HepG2 (cell line): ENCODE data around the gene TRIM7. TPM values are rescaled to one million over a fixed set of nuclear protein-coding genes. Genes with fewer than 3 reads are reported as not detected.
A peak's percentile ranks its signal among the peaks of the same experiment; 100 is the strongest.

Source experiments
- AGO1 ChIP-seq: fragments of 200-400 bp; formaldehyde crosslinking; IDR thresholded peaks from 2 replicates; pipeline ENCODE4 v1.6.1; 2017; ENCODE audit warnings: mild to moderate bottlenecking, low read depth, low read length, moderate library complexity; ENCODE audit not compliant: poor library complexity, severe bottlenecking
- MLLT10 ChIP-seq: sonication (generic); formaldehyde crosslinking; IDR thresholded peaks from 2 replicates; pipeline ENCODE4 v1.4.0; 2020; ENCODE audit warnings: missing genetic modification reagents
- MTA1 ChIP-seq: sonication (generic); formaldehyde crosslinking; IDR thresholded peaks from 2 replicates; pipeline ENCODE4 v1.4.0; 2020; ENCODE audit warnings: missing genetic modification reagents, mild to moderate bottlenecking, borderline replicate concordance
- PAWR ChIP-seq: sonication (generic); formaldehyde crosslinking; IDR thresholded peaks from 2 replicates; pipeline ENCODE4 v1.4.0; 2020; ENCODE audit warnings: missing genetic modification reagents, mild to moderate bottlenecking, borderline replicate concordance
- PCBP1 ChIP-seq: fragments of 200-400 bp; formaldehyde crosslinking; IDR thresholded peaks from 2 replicates; pipeline ENCODE4 v1.6.1; 2017; ENCODE audit warnings: mild to moderate bottlenecking, low read depth, low read length, borderline replicate concordance
- POLR2AphosphoS5 ChIP-seq: IDR thresholded peaks from 2 replicates; pipeline ENCODE4 v1.6.1; 2012; ENCODE audit warnings: low read depth, low read length
- REXO4 ChIP-seq: sonication (generic); formaldehyde crosslinking; IDR thresholded peaks from 2 replicates; pipeline ENCODE4 v1.8.0; 2022; ENCODE audit warnings: missing genetic modification reagents, mild to moderate bottlenecking, borderline replicate concordance
- SP2 ChIP-seq: sonication (generic); formaldehyde crosslinking; IDR thresholded peaks from 2 replicates; pipeline ENCODE4 v1.5.1; 2020; ENCODE audit warnings: mild to moderate bottlenecking, missing genetic modification reagents
- ZMYM3 ChIP-seq: sonication (generic); formaldehyde crosslinking; IDR thresholded peaks from 2 replicates; pipeline ENCODE4 v1.5.1; 2020; ENCODE audit warnings: mild to moderate bottlenecking, missing genetic modification reagents
- ZNF670 ChIP-seq: sonication (generic); formaldehyde crosslinking; IDR thresholded peaks from 2 replicates; pipeline ENCODE4 v1.8.0; 2022; ENCODE audit warnings: mild to moderate bottlenecking, missing genetic modification reagents, borderline replicate concordance
- ZNF883 ChIP-seq: sonication (generic); formaldehyde crosslinking; IDR thresholded peaks from 2 replicates; pipeline ENCODE4 v1.5.1; 2020; ENCODE audit warnings: mild to moderate bottlenecking, missing genetic modification reagents; ENCODE audit errors: not compliant biosample characterization
- polyA plus RNA-seq, 8 experiments: library from polyadenylated mRNA; depleted of rRNA in 3 of 8; stranded (reverse) in 7 of 8; unstranded in 1 of 8; fragments of >200 nt; fragmentation: Illumina TruSeq in 4 of 8; extraction: Trizol in 4 of 8; gene quantifications; 2 replicates each; pipeline versions ENCODE4 v1.2.1 to v1.2.3, GENCODE V29; 2011 to 2016; ENCODE audit warnings: low read depth in 4 of 8, missing spikeins in 1 of 8, mixed read lengths in 1 of 8; ENCODE audit not compliant: insufficient read depth in 1 of 8
- total RNA-seq, 5 experiments: library from RNA; depleted of rRNA; stranded (reverse); fragments of >200 nt; fragmentation: Illumina TruSeq; extraction: Trizol; gene quantifications; 2 replicates each; pipeline ENCODE4 v1.2.3, GENCODE V29; 2016; ENCODE audit warnings: low read depth in 1 of 5
- TF ChIP-seq, protein P1 (sequence below): sonication (generic); formaldehyde crosslinking; IDR thresholded peaks from 2 replicates; pipeline ENCODE4 v1.4.0; 2020; ENCODE audit warnings: mild to moderate bottlenecking, missing genetic modification reagents
- TF ChIP-seq, protein P2 (sequence below): IDR thresholded peaks from 2 replicates; pipeline ENCODE4 v1.6.1; 2016
- TF ChIP-seq, protein P3 (sequence below): sonication (generic); formaldehyde crosslinking; IDR thresholded peaks from 2 replicates; pipeline ENCODE4 v1.5.0; 2020; ENCODE audit warnings: mild to moderate bottlenecking, missing genetic modification reagents, borderline replicate concordance
- TF ChIP-seq, protein P4 (sequence below): sonication (generic); formaldehyde crosslinking; IDR thresholded peaks from 2 replicates; pipeline ENCODE4 v1.4.0; 2020; ENCODE audit warnings: mild to moderate bottlenecking, low read depth, missing genetic modification reagents

TRIM7 gene
- total and polyA plus RNA-seq, 2 of the 13 experiments (the other 11 are each of a cell fraction or from before 2014, with no cell fraction given) = 0.13 TPM; not detected in 1

DNA sequence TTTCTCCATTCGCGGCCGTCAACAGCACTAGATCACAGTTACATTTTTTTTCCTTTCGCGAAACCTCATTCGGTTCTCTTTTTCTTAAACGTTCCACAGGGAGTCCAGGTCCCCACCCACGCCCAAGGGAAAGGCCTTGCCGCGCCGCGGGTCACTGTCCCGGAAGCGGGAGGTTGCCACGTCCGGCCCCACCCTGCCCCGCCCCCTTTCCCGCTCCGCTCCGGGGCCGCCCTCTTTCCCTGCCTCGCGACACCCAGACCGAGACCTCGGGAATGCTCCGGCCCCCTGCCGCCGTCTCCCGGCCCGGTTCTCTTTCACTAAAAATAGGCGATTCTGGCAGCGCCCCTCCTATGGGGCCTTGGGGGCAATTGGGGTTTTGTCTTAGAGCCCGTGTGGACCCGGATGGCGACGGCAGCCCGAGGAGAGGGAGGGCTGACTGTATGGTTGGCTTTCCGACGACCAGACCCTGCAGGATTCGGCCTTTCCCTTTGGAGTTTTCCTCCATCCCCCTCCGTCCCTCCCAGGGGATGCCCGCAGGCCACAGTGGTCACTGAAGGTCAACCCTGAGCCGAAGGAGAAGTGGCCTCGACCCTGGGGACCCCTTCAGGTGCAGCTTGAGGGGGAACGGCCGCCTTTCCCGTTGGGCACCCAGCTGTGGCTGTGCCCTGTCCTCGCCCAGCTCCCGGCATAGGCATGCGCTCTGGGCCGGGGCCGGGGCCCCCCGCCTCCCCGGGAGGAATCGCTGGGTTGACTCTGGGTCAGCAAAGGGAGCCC is 41.5 kb upstream of the TRIM7 start (continued):
- TF ChIP-seq REXO4 (CRISPR knock-in tag) (no peak), MTA1 (CRISPR knock-in tag) (no peak), SP2 (peak; percentile 38; the same call in 1 of the 2 replicates), ZMYM3 (no peak), PCBP1 (0 out of 2 replicates have a peak, but pooled peaks have one; percentile 67), MLLT10 (no peak), PAWR (CRISPR knock-in tag) (no peak), POLR2AphosphoS5 (peak; percentile 72), ZNF670 (CRISPR knock-in tag) (no peak), ZNF883 (peak; percentile 18), AGO1 (no peak)
- TF ChIP-seq, protein P1, sequence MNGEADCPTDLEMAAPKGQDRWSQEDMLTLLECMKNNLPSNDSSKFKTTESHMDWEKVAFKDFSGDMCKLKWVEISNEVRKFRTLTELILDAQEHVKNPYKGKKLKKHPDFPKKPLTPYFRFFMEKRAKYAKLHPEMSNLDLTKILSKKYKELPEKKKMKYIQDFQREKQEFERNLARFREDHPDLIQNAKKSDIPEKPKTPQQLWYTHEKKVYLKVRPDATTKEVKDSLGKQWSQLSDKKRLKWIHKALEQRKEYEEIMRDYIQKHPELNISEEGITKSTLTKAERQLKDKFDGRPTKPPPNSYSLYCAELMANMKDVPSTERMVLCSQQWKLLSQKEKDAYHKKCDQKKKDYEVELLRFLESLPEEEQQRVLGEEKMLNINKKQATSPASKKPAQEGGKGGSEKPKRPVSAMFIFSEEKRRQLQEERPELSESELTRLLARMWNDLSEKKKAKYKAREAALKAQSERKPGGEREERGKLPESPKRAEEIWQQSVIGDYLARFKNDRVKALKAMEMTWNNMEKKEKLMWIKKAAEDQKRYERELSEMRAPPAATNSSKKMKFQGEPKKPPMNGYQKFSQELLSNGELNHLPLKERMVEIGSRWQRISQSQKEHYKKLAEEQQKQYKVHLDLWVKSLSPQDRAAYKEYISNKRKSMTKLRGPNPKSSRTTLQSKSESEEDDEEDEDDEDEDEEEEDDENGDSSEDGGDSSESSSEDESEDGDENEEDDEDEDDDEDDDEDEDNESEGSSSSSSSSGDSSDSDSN (CRISPR knock-in tag) = peak; percentile 74
- TF ChIP-seq, protein P2, sequence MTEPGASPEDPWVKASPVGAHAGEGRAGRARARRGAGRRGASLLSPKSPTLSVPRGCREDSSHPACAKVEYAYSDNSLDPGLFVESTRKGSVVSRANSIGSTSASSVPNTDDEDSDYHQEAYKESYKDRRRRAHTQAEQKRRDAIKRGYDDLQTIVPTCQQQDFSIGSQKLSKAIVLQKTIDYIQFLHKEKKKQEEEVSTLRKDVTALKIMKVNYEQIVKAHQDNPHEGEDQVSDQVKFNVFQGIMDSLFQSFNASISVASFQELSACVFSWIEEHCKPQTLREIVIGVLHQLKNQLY (CRISPR knock-in tag) = no peak
- TF ChIP-seq, protein P3, sequence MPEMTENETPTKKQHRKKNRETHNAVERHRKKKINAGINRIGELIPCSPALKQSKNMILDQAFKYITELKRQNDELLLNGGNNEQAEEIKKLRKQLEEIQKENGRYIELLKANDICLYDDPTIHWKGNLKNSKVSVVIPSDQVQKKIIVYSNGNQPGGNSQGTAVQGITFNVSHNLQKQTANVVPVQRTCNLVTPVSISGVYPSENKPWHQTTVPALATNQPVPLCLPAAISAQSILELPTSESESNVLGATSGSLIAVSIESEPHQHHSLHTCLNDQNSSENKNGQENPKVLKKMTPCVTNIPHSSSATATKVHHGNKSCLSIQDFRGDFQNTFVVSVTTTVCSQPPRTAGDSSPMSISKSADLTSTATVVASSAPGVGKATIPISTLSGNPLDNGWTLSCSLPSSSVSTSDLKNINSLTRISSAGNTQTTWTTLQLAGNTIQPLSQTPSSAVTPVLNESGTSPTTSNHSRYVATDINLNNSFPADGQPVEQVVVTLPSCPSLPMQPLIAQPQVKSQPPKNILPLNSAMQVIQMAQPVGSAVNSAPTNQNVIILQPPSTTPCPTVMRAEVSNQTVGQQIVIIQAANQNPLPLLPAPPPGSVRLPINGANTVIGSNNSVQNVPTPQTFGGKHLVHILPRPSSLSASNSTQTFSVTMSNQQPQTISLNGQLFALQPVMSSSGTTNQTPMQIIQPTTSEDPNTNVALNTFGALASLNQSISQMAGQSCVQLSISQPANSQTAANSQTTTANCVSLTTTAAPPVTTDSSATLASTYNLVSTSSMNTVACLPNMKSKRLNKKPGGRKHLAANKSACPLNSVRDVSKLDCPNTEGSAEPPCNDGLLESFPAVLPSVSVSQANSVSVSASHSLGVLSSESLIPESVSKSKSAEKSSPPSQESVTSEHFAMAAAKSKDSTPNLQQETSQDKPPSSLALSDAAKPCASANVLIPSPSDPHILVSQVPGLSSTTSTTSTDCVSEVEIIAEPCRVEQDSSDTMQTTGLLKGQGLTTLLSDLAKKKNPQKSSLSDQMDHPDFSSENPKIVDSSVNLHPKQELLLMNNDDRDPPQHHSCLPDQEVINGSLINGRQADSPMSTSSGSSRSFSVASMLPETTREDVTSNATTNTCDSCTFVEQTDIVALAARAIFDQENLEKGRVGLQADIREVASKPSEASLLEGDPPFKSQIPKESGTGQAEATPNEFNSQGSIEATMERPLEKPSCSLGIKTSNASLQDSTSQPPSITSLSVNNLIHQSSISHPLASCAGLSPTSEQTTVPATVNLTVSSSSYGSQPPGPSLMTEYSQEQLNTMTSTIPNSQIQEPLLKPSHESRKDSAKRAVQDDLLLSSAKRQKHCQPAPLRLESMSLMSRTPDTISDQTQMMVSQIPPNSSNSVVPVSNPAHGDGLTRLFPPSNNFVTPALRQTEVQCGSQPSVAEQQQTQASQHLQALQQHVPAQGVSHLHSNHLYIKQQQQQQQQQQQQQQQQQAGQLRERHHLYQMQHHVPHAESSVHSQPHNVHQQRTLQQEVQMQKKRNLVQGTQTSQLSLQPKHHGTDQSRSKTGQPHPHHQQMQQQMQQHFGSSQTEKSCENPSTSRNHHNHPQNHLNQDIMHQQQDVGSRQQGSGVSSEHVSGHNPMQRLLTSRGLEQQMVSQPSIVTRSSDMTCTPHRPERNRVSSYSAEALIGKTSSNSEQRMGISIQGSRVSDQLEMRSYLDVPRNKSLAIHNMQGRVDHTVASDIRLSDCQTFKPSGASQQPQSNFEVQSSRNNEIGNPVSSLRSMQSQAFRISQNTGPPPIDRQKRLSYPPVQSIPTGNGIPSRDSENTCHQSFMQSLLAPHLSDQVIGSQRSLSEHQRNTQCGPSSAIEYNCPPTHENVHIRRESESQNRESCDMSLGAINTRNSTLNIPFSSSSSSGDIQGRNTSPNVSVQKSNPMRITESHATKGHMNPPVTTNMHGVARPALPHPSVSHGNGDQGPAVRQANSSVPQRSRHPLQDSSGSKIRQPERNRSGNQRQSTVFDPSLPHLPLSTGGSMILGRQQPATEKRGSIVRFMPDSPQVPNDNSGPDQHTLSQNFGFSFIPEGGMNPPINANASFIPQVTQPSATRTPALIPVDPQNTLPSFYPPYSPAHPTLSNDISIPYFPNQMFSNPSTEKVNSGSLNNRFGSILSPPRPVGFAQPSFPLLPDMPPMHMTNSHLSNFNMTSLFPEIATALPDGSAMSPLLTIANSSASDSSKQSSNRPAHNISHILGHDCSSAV (CRISPR knock-in tag) = no peak
- TF ChIP-seq, protein P4, sequence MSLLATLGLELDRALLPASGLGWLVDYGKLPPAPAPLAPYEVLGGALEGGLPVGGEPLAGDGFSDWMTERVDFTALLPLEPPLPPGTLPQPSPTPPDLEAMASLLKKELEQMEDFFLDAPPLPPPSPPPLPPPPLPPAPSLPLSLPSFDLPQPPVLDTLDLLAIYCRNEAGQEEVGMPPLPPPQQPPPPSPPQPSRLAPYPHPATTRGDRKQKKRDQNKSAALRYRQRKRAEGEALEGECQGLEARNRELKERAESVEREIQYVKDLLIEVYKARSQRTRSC = no peak
